NCI-H510A treated with DMSO at 0.1 percent for 48 hours (cell line): Measurements from ENCODE around the gene SELENON.
A peak's percentile ranks its signal among the peaks of the same experiment; 100 is the strongest.

Experiments
- DNase-seq: peaks from one replicate; lab custom pipeline; 2025; lab: John Stamatoyannopoulos, UW

The SELENON gene

DNA sequence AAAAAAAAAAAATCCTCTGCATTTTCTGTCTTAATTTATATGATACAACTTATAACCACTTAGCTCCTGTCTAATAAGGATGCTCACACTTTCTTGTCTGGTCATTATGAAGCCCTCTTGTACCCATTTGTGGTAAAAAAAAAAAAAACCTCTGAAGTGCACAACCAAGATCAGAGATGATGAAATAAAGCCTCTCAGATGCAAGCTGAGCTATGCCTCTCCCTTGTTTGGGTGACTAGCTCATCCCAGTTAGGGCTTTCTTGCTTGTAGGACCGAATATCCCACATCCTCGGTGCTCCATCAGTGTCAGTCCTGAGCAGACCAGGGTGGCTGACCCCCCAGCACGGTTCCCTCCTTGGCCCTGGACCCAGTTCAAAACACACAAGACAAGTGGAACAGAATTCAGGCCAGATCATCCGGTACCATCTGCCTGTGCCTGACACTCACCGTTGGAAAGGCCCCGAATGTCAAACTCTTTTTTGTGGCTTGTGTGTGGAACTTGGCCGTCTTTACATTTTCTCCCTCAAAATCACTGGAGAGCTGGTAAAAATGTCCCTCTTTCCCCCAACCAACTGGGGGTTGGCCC lies 6.3 kb upstream of the SELENON start:
- DNase-seq, result no peak

DNA sequence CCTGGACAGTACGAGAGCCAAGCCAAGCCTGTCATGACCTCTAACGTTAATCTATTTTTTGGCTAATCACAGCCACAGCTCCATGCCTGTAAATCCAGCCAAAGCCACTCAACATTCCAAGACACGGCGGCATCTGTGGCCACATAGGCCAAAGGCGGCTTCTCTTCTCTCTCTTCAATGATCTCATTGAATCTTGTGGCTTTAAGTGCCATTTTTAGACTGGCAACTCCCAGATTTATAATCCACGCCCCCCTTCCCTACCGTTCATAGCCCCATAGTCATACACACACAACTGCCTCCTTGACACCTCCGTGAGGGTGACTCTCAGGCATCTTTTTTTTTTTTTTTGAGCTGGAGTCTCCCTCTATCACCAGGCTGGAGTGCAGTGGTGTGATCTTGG lies 5.7 kb upstream of the SELENON start:
- no peak for DNase-seq

DNA sequence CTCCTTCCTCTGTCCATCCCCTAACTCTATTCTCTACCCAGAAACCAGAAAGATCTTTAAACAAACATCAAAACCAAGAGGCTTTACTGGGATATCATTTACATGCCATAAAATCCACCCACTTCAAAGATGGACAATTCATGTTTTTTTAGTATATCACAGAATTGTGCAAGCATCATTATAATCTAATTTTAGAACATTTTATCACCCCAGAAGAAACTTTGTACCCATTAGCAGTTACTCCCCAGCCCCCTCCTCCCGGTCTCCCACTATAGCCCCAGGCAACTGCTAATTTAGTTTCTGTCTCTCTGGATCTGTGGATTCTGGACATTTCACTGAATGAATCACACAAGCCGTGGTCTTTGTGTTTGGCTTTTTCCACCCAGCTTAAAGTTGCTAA lies 4.8 kb upstream of the SELENON start:
- no peak for DNase-seq

DNA sequence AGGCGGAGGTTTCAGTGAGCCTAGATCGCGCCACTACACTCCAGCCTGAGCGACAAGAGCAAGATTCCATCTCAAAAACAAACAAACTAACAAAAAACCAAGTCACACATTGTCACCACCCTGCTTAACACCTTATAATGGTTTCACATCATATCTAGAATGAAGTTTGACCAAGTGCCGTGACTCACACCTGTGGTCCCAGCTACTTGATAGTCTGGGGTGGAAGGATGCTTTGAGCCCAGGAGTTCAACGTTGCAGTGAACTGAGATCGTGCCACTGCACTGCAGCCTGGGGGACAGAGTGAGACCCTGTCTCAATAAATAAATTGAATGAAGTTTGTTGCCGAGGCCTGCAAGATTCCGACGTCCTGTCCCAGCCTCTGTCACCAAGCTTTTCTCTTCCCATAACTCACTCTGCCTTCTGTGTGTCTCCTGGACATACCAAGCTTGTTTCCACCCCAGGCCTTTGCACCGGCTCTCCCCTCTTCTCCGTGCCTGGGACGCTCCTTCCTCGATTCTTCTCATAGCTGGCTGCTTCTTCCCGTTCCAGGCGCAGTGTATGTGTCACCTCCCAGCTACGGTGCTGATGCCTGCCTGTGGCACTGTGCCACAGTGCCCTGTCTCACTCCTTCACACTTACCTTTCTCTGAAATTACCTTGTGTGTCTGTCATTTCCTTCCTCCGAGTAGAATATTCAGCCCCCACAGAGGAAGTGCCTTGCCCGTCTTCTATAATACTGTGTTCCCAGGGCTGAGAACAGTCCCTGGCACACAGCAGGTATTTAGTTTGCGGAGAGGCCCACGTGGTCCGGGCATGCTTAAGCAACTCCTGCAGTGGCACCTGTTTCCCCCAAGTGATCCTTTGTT lies 3.8 kb upstream of the SELENON start:
- DNase-seq, result peak; percentile 83

DNA sequence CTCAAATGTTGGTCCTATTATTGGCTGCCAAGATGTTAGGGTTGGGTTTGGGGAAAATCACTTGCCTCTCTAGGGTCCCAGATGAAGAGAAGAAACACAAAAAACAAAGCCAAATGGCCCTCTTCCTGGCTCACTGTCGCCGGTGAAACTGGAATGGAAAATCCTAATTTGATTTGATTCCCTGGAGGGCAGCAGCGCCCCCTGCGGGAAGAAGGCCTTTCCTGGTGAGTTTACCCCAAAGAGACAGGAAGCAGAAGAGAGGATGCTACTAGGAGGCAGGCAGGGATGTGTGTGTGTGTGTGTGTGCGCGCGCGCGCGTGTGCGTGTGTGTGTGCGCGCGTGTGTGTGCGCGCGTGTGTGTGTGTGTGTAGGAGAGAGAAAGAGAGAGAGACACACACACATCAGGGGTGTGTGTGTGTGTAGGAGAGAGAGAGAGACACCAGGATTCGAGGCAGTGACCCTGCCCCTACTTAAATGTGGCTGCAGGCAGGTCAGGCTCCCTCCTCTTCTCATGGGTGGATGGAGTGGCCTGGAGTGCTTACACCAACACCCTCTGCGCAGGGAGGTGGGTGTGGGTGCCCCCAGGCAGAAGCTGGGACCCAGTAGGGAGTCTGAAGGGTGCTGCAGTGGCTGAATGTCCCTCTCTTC lies 3.1 kb upstream of the SELENON start:
- DNase-seq, result peak; percentile 83

DNA sequence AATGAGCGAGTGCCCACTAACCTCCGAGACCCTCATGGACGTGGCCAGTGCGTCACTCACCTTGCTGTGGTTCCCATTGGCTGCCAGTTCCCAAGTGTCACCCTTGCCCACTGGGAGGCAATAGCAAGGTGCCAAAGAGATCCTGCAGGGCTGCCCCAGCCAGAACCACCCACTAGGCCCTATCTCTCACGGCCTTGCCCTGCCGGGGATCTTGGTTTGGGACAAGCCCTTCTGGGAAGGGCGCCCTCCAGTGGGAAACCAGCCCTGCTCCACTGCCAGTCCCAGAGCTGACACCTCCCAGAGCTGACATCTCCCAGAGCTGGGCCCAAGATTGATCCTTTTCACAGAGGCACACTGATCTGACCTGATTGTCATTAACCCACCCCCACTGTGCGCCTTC lies 2.1 kb upstream of the SELENON start:
- DNase-seq, result no peak

DNA sequence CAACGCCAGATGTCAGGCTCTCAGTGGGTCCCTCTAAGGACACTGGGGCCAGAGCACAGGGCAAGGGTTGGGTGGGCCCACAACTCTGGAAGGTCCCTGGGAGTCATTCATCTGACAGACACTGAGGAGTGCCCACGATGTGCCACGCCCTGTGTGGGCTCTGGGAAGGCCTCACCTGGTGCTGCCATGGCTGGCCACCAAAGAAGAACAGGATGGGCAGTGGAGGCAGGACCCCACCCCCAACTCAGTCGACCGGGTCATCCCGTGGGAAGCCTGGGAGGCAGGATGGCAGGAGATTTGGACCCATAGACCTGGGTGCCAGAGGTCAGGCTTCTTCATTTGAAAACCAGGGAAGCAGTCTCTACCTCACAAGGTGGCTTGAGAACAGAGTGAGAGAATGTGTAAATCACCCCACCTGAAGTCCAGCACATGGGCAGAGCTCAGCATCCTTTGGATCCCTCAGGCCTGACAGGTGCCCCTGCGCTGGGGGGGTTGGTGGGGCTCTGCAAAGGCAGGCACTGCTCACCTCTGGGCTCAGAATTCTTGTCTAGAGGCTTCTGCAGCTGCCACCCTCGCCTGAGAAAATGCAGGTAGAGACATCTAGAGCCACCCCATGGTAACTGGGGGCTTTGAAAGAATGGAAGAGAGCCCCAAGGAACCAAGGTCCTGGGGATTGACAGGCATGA lies 1.2 kb upstream of the SELENON start:
- no peak for DNase-seq

DNA sequence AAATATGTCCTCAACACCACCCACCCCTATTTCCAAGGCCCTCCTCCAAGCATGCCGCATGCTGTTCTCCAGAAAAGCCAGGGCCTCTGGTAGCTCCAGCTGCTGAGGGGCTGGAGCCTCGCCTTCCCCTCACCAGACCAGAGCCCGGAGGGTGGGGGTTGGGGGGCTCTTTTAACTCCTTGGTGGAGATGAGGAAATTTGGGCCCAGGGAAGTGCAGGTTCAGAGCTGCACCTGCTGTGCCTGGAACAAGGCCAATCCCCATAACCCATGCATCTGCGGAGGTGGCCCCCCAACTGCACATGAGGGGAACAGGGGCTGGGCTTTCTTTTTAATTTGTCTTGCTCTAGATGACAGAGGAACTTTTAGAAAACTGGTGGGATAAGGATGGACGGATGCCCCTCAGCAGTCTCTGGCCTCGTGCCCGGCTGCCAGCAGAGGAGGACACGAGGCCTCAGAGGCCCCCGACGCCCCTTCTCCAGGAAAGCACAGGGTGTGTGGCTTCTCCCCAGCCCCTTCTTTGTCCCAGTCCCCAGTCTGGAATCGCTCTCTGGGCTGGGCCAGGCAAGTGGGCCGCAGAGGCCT lies 550 bp upstream of the SELENON start:
- DNase-seq, result no peak

DNA sequence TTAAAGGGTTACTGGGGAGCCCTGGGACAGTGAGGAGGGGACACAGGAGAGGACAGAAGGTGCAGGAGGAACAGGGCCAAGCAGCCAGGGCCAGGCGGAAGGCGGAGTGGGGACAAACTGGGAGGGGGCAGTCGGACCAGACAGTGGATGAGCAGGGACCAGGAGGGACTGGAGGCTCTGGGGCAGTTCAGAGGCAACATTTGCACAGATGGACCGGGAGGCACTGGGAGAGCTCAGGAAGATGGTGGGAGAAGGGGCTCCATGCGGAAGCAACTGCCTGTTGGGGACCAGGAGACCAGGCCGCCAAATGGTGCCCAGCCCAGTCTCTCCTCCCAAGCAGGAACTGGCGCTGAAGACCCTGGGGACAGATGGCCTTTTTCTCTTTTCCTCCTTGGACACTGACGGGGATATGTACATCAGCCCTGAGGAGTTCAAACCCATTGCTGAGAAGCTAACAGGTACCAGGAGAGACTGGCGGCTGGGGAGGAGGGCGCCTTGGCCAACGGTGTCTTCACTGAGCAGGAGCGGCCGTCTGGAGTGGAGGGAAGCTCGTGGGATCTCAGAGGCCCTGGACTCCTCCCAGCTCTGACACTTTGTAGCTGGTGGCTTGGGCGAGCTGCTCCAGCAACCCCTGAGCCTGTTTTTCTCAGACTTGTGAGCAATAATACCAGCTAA lies 847 bp downstream of the SELENON start:
- DNase-seq, result no peak

DNA sequence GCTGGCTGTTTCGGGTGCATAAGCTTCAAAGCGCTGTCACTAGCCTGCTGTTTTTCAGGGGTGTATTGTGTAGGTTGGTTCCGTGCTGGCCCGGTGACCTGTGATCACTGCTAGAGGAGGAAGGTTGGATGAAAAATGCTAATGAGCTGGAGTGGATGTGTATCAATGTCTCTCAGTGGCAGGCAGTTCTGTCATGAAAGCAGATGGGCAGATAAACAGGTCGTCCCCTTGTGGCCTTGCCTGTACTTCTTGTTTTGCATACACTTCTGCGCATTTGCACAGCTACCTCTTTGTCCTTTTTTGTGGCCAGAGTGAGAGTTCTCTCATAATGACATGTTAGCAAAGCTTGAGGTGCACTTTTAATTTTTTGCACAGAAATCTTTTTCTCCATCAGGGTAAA lies 2.9 kb downstream of the SELENON start:
- peak; percentile 59 for DNase-seq

DNA sequence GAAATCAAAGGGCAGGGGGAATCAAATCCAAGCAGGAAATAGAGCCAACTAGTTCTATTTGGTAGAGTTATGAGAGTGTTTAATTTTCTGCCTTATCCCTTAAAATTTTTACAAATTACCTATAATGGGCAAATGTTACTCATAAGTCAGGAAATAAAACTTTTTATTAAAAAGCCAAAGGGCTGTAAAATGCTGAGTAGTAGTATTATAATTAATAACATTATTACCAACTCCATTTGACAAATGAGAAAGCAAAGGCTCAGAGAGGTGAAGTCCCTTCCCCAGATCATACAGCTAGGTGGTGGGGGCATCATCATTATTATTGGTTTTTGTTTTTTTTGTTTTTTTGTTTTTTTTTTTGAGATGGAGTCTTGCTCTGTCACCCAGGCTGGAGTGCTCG lies 3.4 kb downstream of the SELENON start:
- DNase-seq, result no peak

DNA sequence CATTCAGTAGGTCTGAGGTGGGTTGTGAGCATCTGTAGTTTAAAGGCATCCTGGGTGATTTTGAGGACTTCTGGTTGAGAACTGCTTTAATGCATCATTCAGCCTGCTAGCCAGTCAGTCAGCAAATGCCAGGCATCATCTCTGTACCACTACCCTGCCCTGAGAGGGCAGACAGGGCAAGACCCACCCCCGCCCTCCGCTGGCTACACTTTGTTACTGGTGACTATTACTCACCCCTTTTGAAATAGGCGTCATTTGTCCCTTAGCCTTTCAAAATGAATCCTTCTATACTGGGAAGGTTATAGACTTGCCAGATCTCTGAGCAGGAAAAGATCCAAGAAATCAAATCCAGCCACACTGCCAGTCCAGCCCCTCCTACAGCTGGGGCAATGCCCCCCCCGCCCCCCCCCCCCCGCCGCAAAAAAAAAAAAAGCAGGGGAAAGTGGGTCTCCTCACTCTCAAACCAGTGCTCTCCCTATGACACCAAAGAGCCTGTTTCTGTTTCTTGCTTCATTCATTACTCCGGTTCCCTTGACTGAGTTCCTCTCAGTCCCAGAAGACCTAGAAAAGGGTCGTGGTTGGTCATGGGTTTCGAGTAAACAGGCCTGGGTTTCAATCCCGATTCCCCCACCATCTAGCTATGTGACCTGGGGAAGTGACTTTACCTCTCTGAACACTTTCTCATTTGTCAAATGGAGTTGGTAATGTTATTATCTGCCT lies 4.4 kb downstream of the SELENON start:
- DNase-seq, result no peak

DNA sequence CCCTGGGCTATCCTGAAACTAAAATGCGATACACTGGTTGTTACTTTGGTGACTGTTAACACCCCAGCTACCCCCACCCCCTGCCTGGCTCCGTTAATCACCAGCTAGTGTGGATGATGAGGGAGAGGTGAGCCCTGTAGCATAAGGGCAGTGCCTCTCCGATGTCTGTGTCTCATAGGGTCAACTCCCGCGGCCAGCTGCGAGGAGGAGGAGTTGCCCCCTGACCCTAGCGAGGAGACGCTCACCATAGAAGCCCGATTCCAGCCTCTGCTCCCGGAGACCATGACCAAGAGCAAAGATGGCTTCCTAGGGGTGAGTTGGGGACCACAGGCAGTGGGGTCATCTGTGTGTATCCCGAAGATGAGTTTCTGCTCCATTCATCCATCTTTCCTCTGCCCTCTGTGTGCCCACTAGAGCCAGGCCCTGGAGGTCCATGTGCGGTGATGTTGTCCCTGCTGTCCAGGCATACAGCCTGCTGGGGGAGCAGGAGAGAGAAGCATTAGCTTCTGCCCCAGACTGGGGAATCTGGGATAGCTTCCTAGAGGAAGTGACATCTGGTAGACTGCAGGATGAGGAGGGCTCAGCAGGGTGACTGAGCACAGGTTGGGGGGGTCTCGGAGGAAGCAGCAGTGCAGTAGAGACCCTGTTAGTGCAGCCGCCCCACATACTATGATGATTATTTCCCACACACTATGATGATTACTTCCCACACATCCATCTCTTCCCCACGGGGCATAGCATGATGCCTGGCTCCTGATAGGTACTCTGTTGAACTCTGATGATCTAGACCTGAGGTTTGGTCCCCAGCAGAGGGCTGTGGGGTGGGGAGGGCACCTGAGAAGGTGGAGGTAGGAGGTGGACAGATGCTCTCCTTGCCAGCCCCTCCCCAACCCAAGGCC lies 5.2 kb downstream of the SELENON start:
- no peak for DNase-seq

DNA sequence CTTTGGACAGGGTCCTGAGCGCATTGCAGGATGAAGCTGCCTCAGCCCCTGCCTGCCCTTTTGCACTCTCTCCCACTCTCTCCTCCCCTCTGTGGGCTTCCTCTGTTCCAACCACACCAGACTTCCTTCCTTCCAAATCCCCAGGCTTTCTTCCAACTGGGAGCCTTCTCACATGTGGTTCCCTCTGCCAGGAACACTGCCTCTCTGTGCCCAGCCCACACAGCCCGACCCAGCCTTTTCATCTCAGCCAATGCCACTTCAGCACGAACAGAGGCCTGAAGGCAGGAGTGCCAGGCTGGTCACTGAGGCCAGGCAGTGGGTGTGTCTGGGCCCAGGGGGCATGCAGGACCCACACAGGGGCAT lies 5.9 kb downstream of the SELENON start:
- no peak for DNase-seq

DNA sequence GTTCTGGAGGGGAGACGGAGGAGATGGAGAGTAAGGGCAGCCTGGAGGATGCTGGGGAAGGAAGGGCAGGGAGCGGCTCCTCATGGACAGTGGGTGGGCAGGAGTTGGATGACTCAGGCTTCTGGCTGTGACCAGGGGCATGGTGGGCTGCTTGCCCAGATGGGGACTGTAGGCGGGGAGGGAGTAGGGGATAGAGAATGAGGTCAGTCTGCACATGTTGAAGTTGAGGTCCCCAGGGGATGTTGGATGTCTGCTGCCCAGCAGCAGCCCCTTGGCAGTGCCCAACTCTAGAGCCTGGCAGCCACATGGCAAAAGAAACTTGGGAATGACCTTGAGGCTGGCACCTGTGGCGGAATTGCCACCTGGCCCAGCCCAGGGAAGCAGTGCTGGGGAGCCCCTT lies 6.4 kb downstream of the SELENON start:
- no peak for DNase-seq

DNA sequence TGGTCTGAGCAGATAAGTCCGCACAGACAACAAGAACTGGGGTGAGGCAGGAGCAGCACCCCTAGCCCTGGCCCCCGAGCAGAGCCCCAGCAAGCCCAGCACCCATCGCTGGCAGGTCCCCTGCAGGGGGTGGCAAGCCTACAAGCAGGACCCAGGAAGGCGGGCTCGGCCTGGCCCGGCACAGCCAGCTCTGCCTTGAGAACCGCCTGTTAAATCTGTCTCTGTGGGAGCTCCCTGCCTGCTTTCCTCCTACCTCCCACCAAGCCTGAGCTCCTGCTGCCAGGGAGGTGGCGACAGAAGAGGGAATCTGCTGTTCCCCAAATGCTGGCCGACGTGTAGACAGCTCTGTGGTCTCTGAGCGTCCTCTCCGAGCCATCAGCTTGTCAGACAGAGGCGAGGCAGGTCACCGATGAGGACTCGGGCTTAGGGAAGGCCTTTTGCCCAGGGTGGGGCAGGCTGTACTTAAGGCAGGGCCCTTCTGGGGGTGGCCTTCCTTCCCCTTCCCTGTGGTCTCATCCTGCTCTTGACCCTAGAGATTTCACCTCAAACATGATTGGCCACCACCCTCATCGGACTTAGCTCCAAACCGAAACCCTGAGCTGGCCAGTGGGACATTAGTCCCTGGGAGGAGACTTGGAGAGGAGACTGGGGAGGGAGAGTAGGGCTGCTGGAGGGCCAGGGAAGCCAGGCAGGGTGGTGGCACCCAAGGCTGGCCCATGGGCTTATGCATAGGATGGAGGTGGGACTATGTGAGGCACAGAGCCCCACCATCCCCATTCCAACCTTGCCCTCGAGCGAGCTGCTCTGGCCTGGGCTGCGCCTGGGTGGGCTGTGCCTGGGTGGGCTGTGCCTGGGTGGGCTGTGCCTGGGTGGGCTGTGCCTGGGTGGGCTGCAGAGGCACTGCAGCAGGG lies 7.7 kb downstream of the SELENON start:
- no peak for DNase-seq

DNA sequence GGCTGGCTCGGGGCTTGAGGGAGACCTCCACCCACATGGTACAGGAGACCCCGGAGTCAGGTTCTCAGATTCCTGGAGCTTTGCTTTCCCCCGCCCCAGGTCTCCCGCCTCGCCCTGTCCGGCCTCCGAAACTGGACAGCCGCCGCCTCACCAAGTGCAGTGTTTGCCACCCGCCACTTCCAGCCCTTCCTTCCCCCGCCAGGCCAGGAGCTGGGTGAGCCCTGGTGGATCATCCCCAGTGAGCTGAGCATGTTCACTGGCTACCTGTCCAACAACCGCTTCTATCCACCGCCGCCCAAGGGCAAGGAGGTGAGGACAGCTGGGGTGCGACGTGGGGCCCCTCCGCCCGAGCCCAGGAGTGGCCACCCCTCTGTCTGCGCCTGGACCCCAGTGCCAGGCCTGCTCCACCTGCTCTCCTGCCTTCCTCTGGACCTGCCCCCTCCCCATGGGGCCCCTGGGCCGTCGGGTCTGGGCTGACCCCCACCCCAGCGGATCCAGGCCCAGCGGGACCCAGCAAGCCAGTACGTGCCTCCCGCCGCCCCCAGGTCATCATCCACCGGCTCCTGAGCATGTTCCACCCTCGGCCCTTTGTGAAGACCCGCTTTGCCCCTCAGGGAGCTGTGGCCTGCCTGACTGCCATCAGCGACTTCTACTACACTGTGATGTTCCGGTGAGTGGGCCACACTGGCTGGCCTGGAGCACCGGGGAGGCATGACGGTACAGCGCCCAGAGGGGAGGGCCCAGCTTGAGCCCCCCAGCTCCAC lies 8.7 kb downstream of the SELENON start:
- DNase-seq, result no peak

DNA sequence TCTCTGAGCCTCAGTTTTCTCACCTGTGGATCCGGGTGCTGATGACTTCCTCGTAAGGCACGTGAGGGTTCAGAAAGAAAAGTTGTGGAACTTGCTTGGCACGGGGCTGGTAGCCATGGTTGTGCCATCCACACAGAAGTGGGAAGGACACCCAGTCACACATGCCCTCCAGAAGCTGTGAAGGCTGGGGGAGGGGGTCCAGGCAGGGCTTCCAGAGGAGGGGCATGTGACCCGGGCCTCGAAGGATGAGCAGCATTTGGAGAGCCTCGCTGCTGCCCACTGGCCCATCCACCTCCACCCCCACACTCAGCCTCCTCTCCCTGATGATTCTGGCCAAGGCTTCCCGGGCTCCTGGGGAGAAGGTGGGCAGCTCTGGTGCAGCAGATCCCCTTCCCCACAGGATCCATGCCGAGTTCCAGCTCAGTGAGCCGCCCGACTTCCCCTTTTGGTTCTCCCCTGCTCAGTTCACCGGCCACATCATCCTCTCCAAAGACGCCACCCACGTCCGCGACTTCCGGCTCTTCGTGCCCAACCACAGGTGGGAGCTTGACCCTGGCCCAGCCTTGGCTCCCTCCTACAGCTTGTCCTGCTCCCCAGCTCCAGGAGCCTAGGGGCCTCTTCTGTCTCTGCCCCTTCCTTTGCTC lies 9.4 kb downstream of the SELENON start:
- DNase-seq, result no peak
